Measurements from ENCODE around the gene PRKCG.

GRCh38 chr19:53908106-53908934, 26.3 kb downstream of the PRKCG start:
- TF ChIP-seq, protein P1, sequence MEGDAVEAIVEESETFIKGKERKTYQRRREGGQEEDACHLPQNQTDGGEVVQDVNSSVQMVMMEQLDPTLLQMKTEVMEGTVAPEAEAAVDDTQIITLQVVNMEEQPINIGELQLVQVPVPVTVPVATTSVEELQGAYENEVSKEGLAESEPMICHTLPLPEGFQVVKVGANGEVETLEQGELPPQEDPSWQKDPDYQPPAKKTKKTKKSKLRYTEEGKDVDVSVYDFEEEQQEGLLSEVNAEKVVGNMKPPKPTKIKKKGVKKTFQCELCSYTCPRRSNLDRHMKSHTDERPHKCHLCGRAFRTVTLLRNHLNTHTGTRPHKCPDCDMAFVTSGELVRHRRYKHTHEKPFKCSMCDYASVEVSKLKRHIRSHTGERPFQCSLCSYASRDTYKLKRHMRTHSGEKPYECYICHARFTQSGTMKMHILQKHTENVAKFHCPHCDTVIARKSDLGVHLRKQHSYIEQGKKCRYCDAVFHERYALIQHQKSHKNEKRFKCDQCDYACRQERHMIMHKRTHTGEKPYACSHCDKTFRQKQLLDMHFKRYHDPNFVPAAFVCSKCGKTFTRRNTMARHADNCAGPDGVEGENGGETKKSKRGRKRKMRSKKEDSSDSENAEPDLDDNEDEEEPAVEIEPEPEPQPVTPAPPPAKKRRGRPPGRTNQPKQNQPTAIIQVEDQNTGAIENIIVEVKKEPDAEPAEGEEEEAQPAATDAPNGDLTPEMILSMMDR (IDR thresholded peaks at IDR 0.05) = no peak
- no peak for TF ChIP-seq POLR2A (IDR thresholded peaks at IDR 0.05)
- TF ChIP-seq POLR2AphosphoS5 (IDR thresholded peaks at IDR 0.05) = no peak
- no peak for TF ChIP-seq EP300 (IDR thresholded peaks at IDR 0.05)
